Epithelial cell of esophagus (primary cell): ENCODE measurements around the gene RC3H1.

ENCODE experiments used
- DNase-seq: peaks from one replicate; pipeline ENCODE4 v3.0.0; 2010; ENCODE audit warnings: low read depth
- H3K4me3 ChIP-seq: 2 replicates; pipeline ENCODE4 v1.5.1; 2011; ENCODE audit warnings: mild to moderate bottlenecking, low read length, control low read depth
- TF ChIP-seq, protein P1 (sequence below): IDR thresholded peaks from 2 replicates; pipeline ENCODE4 v1.5.1; 2011; ENCODE audit warnings: low read depth, mild to moderate bottlenecking, low read length, control low read depth, inconsistent platforms; ENCODE audit not compliant: insufficient read depth; ENCODE audit errors: missing control alignments

RC3H1 gene

DNA sequence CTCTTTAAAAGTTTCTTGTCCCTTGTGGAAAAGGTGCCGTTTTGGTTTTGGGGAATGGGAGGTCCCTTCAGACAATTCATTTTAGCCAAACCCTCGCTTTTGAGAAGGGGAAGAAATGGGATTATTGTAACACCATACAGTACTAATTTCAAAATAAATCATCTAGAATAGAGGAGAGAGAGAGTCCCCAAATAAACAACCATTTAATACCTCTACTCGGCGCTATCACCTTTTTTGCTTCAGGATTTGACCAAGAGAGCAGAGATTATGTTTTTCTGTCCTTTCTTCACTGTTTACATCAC lies 770 bp upstream of the RC3H1 start:
- TF ChIP-seq, protein P1, sequence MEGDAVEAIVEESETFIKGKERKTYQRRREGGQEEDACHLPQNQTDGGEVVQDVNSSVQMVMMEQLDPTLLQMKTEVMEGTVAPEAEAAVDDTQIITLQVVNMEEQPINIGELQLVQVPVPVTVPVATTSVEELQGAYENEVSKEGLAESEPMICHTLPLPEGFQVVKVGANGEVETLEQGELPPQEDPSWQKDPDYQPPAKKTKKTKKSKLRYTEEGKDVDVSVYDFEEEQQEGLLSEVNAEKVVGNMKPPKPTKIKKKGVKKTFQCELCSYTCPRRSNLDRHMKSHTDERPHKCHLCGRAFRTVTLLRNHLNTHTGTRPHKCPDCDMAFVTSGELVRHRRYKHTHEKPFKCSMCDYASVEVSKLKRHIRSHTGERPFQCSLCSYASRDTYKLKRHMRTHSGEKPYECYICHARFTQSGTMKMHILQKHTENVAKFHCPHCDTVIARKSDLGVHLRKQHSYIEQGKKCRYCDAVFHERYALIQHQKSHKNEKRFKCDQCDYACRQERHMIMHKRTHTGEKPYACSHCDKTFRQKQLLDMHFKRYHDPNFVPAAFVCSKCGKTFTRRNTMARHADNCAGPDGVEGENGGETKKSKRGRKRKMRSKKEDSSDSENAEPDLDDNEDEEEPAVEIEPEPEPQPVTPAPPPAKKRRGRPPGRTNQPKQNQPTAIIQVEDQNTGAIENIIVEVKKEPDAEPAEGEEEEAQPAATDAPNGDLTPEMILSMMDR, result no peak
- peak overlapping the region; percentile 86 for H3K4me3 ChIP-seq
- no peak for DNase-seq

DNA sequence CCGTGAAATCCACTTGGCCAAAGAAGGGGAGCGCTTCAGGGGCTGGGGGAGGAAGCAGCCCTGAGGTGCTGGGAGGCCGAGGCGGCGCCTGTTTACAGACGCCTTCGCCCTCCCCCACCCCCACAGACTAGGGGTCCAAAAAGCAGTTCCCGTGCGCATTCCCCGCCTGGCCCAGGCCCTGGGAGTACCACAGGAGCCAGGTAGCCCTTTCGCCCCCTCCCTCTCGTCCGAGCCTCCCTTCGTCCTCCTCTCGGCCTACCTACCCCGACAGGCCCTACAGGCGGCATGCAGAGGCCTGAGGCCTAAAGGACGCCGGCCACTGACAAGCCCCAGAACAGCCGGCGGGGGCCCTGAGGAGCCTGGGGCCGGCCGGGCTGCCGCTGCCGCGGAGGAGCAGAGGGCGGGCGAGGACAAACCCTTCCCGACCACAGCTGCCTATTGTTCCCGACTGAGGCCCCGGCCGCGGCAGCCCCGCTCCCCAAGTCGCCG lies 522 bp downstream of the RC3H1 start:
- TF ChIP-seq, protein P1, result no peak
- DNase-seq, result peak; percentile 36
- peak overlapping the region; percentile 86 for H3K4me3 ChIP-seq

DNA sequence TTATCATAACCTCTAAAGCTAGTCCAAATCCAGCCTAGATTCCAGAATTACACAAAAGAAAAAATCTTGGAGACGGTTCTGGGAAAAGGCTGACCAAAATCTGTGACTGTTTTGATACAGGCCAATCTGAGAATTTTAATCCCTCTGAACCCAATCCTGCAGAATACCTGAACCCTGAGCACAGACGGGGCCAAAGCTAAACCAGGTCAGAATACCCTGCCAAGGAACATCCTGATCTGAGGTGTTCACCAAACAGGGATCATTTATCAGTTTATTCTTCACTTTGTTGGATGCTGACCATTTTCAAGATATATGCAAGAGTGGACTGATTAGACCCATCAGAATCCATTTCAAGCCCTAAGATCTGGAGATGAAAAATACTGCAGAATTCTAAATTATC lies 3.6 kb downstream of the RC3H1 start:
- TF ChIP-seq, protein P1, result no peak
- H3K4me3 ChIP-seq, result no peak overlapping the region
- no peak for DNase-seq

DNA sequence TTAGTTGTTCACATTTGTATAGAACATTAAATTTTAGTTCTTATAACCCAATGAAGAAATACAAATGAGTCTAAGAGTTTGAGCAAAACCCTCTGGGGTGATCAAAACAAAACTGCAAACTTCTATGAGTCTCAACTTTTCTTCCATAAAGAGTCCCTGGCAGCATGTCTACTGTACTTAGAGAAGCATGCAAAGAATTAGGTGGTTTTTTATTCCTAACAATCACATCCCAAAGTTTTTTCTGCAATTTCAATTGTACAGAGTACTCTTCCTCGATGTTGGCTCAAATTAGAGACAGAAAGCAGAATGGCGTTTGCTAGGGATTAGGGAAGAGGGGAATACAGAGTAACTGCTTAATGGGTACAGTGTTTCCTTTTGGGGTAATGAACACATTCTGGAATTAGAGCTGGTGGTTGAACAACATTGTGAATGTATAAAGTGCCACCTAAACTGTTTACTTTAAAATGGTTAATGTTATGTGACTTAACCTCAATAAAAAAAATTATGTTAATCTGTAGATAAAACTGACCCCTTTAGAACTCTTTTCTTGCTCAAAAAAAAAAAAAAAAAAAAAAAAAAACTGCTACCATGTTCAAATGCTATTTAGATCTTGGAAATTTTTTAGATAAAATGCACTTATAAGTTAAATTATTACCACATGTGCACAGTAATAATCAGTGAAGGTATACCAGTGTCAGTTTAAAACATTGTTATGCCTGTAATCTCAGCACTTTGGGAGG lies 4.8 kb downstream of the RC3H1 start:
- TF ChIP-seq, protein P1, result no peak
- H3K4me3 ChIP-seq, result no peak overlapping the region
- DNase-seq, result no peak

DNA sequence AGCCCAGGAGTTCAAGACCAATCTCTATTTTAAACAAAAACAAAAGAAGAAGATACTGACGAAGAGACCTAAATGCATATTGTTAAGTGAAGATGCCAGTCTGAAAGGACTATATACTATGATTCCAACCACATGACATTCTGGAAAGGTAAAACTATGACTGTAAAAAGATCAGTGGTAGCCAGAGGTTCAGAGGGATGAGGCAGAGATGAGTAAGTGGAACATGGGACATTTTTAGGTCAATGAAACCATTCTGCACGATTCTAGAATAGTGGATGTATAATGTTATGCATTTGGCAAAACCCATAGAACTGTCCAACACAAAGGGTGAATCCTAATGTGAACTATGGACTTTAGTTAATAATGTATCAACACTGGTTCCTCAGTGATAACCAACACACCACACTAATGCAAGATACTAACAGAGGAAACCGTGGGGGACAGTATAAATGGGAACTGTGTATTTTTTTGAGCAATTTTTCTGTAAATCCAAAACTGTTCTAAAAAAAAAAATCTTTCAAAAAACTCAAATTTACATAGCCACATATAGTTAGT lies 8.2 kb downstream of the RC3H1 start:
- TF ChIP-seq, protein P1, result no peak
- no peak overlapping the region for H3K4me3 ChIP-seq
- DNase-seq, result no peak

DNA sequence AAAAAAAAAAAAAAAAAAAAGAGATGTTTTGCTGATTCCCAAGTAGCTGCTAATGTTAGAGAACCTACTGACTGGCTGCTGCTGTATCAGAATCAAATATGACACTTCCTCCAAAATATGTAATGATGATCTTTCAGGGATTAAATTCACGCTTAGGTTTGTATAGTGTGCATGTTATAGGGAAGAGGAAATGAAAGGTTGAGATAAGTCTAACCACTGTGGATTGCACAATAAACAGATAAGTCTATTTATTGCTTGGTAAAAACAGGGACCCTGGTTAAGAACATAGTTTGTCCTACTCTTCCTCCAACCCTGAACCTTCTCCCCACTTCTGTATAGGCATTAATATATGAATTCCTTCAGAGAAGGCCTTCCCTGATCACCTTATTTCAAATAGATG lies 13.2 kb downstream of the RC3H1 start:
- no peak for DNase-seq
- TF ChIP-seq, protein P1, result no peak
- H3K4me3 ChIP-seq, result no peak overlapping the region

DNA sequence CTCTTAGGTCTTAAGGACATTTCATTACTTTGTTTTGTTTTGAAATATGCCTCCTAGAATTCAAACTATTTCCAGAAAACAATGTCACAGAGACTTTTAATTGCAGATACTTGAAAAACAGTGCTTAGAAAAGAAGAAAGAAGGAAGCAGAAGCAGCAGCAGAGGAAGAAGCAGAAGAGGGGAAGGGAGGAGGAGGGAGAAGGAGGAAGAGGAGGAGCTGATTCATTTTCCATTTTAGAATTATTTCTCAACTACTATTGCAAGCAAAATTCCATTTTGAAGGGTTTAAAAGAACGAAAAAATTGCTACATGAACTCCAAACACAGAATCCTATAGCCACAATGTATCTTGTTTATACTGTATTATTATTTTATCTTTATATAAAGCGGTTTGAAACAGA lies 13.9 kb downstream of the RC3H1 start:
- H3K4me3 ChIP-seq, result no peak overlapping the region
- TF ChIP-seq, protein P1, result no peak
- DNase-seq, result no peak
